Panc1 (cell line): Measurements from ENCODE around the gene PPP3R1. TPM values are rescaled to one million over a fixed set of nuclear protein-coding genes. Genes with fewer than 3 reads are reported as not detected.

ENCODE experiments used
- ATAC-seq: fragments of 200-7000 bp; cut with Tn5 transposase; 2 replicates; pipeline ENCODE4 v1.9.1; 2020; ENCODE audit warnings: mild to moderate bottlenecking, moderate library complexity
- BruUV-seq: library from RNA; stranded (reverse); fragments of 400-500 nt; replicated peaks from 2 replicates; lab custom pipeline; 2021; lab: Mats Ljungman, UMichigan
- CTCF ChIA-PET: fragments of 300-600 bp; sonication (Branson Sonifier 250); formaldehyde crosslinking; loops from one replicate; lab custom pipeline; 2022; ENCODE audit warnings: antibody characterized with exemption; lab: Charles Lee
- POLR2A ChIA-PET: fragments of 300-600 bp; sonication (Branson Sonifier 250); formaldehyde crosslinking; loops from one replicate; lab custom pipeline; 2022; ENCODE audit warnings: antibody characterized with exemption; lab: Charles Lee
- DNase-seq: peaks from one replicate; pipeline ENCODE4 v3.0.0-alpha.2; 2010; ENCODE audit warnings: low read depth, low spot score
- H3K27ac ChIP-seq: 2 replicates; pipeline ENCODE4 v1.5.1; 2011; ENCODE audit warnings: mild to moderate bottlenecking, low read length, inconsistent platforms
- H3K27me3 ChIP-seq: fragments of 200-500 bp; sonication (Bioruptor generic); 2 replicates; pipeline ENCODE4 v1.6.0; 2014; ENCODE audit warnings: low read length, inconsistent platforms; ENCODE audit not compliant: control insufficient read depth, insufficient read depth
- H3K36me3 ChIP-seq: fragments of 200-500 bp; sonication (Bioruptor generic); 2 replicates; pipeline ENCODE4 v1.5.1; 2014; ENCODE audit warnings: inconsistent platforms, mild to moderate bottlenecking, low read length, moderate library complexity; ENCODE audit not compliant: control insufficient read depth, insufficient read depth
- H3K4me1 ChIP-seq: 2 replicates; pipeline ENCODE4 v1.5.1; 2011; ENCODE audit warnings: inconsistent platforms, mild to moderate bottlenecking, low read length, moderate library complexity; ENCODE audit not compliant: control insufficient read depth, insufficient read depth
- H3K4me3 ChIP-seq, 2 experiments: 2 replicates each; pipeline ENCODE4 v1.5.1; 2011 to 2012; ENCODE audit warnings: low read depth in 2 of 2, low read length in 2 of 2, mild to moderate bottlenecking in 2 of 2, inconsistent platforms in 1 of 2, moderate library complexity in 1 of 2
- H3K9me3 ChIP-seq: fragments of 200-500 bp; sonication (Bioruptor generic); 2 replicates; pipeline ENCODE4 v1.5.1; 2014; ENCODE audit warnings: low read depth, mild to moderate bottlenecking, inconsistent platforms, low read length, moderate library complexity; ENCODE audit not compliant: control insufficient read depth, insufficient read depth
- POLR2AphosphoS5 ChIP-seq: IDR thresholded peaks from 2 replicates; pipeline ENCODE4 v1.6.1; 2012; ENCODE audit warnings: mild to moderate bottlenecking, low read depth, low read length, moderate library complexity
- SIN3A ChIP-seq: IDR thresholded peaks from 2 replicates; pipeline ENCODE4 v1.6.1; 2012; ENCODE audit warnings: low read depth, mild to moderate bottlenecking, low read length, moderate library complexity, borderline replicate concordance; ENCODE audit not compliant: insufficient read depth
- TCF7L2 ChIP-seq: IDR thresholded peaks from 2 replicates; pipeline ENCODE4 v1.6.1; 2011; ENCODE audit warnings: mild to moderate bottlenecking, low read depth, low read length, inconsistent platforms
- in situ Hi-C: cut with HindIII; loops from 2 replicates; pipeline ENCODE4 v1.10.0; 2016; ENCODE audit warnings: low sequenced_read_pairs, low pct_unique_long_range_greater_than_20kb
- intact Hi-C: fragments of 100-400 bp; cut with micrococcal nuclease; formaldehyde crosslinking; loops from one replicate; pipeline ENCODE4 v1.10.0; 2022; ENCODE audit not compliant: unreplicated experiment
- total RNA-seq: library from RNA; stranded (reverse); gene quantifications from one replicate; pipeline ENCODE4 v1.2.1, GENCODE V29; 2021; ENCODE audit not compliant: unreplicated experiment
- TF ChIP-seq, protein P1 (sequence below): fragments of 450-650 bp; IDR thresholded peaks from 2 replicates; pipeline ENCODE4 v1.5.1; 2017; ENCODE audit warnings: mild to moderate bottlenecking
- TF ChIP-seq, protein P2 (sequence below), 2 experiments: IDR thresholded peaks; 2 replicates each; pipeline ENCODE4 v1.6.1; 2011 to 2012; ENCODE audit warnings: low read depth in 2 of 2, control low read depth in 1 of 2, low read length in 1 of 2, mild to moderate bottlenecking in 1 of 2, moderate library complexity in 1 of 2; ENCODE audit not compliant: insufficient read depth in 1 of 2

The PPP3R1 gene
- total RNA-seq, 1 experiment from 2014 or later = 77.9 TPM

DNA sequence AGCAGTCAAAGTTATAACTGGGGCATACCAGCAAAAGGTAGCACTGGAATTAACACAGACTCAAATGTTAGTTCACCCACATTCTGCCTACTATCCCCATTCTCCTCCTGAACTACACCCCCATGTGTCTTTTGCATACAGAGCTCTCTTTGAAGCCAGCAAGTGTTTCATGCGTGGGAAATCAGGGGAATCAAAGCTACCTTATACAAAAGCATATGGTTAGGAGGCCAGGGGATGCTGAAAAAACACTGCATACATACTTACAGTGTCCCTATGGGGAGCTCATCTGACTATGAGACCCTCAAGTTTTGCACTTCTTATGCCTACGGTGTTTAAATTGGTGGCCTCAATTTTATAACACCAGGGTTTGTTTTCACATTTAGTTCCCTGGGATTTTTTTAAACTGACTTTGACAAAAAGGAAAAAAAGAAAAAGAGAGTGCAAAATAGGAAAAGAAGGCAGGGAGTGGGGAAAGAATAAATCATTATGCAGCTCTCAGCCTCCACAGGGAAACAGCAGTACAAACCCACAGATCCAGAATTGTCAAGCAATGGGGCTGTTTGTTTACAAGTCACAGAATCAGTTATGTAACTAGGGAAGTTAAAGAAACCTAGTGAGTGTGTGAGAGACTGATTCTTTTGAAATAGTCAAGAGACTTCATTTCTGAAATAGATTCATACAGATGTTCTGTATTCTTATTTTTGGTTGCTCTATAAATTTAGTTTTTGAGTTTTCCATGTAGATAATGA is 20.1 kb upstream of the PPP3R1 start:
- Histone ChIP-seq H3K27me3 (peaks cover 6% of the 10 kb centered on the region; the same call in 1 of the 2 replicates), H3K27ac (no peak overlapping the region), H3K9me3 (no peaks in the 10 kb centered on the region), H3K36me3 (no peaks in the 10 kb centered on the region), H3K4me1 (no peaks in the 10 kb centered on the region), H3K4me3 (no peak overlapping the region)
- ChIA-PET CTCF (no interaction called here), POLR2A (no interaction called here)
- intact Hi-C loops (no loop called here), in situ Hi-C loops (no loop called here)
- no peak for ATAC-seq
- no TSS peak for BruUV-seq
- TF ChIP-seq TCF7L2 = no peak
- TF ChIP-seq SIN3A = no peak
- TF ChIP-seq POLR2AphosphoS5 = no peak
- TF ChIP-seq, protein P1, sequence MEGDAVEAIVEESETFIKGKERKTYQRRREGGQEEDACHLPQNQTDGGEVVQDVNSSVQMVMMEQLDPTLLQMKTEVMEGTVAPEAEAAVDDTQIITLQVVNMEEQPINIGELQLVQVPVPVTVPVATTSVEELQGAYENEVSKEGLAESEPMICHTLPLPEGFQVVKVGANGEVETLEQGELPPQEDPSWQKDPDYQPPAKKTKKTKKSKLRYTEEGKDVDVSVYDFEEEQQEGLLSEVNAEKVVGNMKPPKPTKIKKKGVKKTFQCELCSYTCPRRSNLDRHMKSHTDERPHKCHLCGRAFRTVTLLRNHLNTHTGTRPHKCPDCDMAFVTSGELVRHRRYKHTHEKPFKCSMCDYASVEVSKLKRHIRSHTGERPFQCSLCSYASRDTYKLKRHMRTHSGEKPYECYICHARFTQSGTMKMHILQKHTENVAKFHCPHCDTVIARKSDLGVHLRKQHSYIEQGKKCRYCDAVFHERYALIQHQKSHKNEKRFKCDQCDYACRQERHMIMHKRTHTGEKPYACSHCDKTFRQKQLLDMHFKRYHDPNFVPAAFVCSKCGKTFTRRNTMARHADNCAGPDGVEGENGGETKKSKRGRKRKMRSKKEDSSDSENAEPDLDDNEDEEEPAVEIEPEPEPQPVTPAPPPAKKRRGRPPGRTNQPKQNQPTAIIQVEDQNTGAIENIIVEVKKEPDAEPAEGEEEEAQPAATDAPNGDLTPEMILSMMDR = no peak
- TF ChIP-seq, protein P2, sequence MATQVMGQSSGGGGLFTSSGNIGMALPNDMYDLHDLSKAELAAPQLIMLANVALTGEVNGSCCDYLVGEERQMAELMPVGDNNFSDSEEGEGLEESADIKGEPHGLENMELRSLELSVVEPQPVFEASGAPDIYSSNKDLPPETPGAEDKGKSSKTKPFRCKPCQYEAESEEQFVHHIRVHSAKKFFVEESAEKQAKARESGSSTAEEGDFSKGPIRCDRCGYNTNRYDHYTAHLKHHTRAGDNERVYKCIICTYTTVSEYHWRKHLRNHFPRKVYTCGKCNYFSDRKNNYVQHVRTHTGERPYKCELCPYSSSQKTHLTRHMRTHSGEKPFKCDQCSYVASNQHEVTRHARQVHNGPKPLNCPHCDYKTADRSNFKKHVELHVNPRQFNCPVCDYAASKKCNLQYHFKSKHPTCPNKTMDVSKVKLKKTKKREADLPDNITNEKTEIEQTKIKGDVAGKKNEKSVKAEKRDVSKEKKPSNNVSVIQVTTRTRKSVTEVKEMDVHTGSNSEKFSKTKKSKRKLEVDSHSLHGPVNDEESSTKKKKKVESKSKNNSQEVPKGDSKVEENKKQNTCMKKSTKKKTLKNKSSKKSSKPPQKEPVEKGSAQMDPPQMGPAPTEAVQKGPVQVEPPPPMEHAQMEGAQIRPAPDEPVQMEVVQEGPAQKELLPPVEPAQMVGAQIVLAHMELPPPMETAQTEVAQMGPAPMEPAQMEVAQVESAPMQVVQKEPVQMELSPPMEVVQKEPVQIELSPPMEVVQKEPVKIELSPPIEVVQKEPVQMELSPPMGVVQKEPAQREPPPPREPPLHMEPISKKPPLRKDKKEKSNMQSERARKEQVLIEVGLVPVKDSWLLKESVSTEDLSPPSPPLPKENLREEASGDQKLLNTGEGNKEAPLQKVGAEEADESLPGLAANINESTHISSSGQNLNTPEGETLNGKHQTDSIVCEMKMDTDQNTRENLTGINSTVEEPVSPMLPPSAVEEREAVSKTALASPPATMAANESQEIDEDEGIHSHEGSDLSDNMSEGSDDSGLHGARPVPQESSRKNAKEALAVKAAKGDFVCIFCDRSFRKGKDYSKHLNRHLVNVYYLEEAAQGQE (IDR thresholded peaks at IDR 0.05; ENCODE audit: insufficient read depth in 1 of 2, low read depth in 2 of 2, low read length in 1 of 2) = no peak
- no peak for DNase-seq

DNA sequence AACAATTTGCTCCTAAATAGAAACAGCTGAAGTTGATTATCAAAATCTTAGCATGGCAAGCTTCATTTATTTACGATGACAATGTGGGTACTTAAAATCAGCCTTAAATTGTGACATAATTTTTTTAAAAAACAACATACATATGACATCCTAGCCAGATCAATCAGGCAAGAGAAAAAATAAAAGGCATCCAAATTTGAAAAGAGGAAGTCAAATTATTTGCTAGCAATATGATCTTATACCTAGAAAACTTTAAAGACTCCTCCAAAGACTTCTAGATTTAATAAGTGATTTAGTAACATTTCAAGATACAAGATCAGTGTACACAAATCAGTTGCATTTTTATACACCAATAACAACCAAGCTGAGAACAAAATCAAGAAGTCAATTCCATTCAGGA is 14.3 kb upstream of the PPP3R1 start:
- H3K27ac ChIP-seq = no peak overlapping the region
- H3K9me3 ChIP-seq = no peaks in the 10 kb centered on the region
- no peak for DNase-seq
- no peaks in the 10 kb centered on the region for H3K36me3 ChIP-seq
- H3K4me3 ChIP-seq = no peak overlapping the region
- peaks cover 6% of the 10 kb centered on the region; the same call in 1 of the 2 replicates for H3K27me3 ChIP-seq
- in situ Hi-C loops (no loop called here), intact Hi-C loops (no loop called here)
- no peak for TF ChIP-seq SIN3A
- TF ChIP-seq, protein P2 (IDR thresholded peaks at IDR 0.05; ENCODE audit: insufficient read depth in 1 of 2, low read depth in 2 of 2, low read length in 1 of 2) = no peak
- TF ChIP-seq, protein P1 = no peak
- no peak for TF ChIP-seq TCF7L2
- TF ChIP-seq POLR2AphosphoS5 = no peak
- CTCF ChIA-PET = no interaction called here
- BruUV-seq = no TSS peak
- H3K4me1 ChIP-seq = no peaks in the 10 kb centered on the region
- no peak for ATAC-seq
- POLR2A ChIA-PET = no interaction called here
